ENCODE data around the gene SELENON.

- TF ChIP-seq TAF1 (conservative IDR thresholded peaks at IDR 0.05) (no peak), CTCF (IDR thresholded peaks at IDR 0.05; ENCODE audit: low read depth, low read length, missing input control) (no peak), FOXA1 (IDR thresholded peaks at IDR 0.05) (no peak)
These were observed 18.6 kb downstream of the SELENON start for GRCh38 chr1:25818569-25818968.

Measured in liver (tissue), 3 donors.